GM12878 (cell line): ENCODE results near the gene P2RX6. TPM values are rescaled to one million over a fixed set of nuclear protein-coding genes. Genes with fewer than 3 reads are reported as not detected.

Source experiments
- ATAC-seq: fragments of 200-7000 bp; cut with Tn5 transposase; 3 replicates; pipeline ENCODE4 v1.9.1; 2020; ENCODE audit warnings: mild to moderate bottlenecking, moderate library complexity
- BruUV-seq: library from RNA; stranded (reverse); fragments of 400-500 nt; replicated peaks from 2 replicates; lab custom pipeline; 2021; lab: Mats Ljungman, UMichigan
- CTCF ChIA-PET: fragments of 300-600 bp; sonication (Branson Sonifier 250); formaldehyde crosslinking; extraction: SDS; loops from one replicate; lab custom pipeline; 2021; ENCODE audit warnings: inconsistent platforms; lab: Yijun Ruan, JAX
- POLR2A ChIA-PET: fragments of 350-600 bp; formaldehyde crosslinking; extraction: SDS; loops from one replicate; lab custom pipeline; 2021; ENCODE audit warnings: inconsistent platforms; lab: Charles Lee
- RAD21 ChIA-PET: fragments of 300-600 bp; sonication (Branson Sonifier 250); formaldehyde crosslinking; loops from one replicate; lab custom pipeline; 2023; ENCODE audit warnings: antibody characterized with exemption; ENCODE audit not compliant: unreplicated experiment; lab: Charles Lee
- SMC1A ChIA-PET: fragments of 300-600 bp; sonication (Branson Sonifier 250); formaldehyde crosslinking; loops from one replicate; lab custom pipeline; 2023; ENCODE audit not compliant: unreplicated experiment, uncharacterized antibody; lab: Charles Lee
- DNase-seq: peaks from one replicate; pipeline ENCODE4 v3.0.0-alpha.2; 2011; ENCODE audit warnings: low read depth, low spot score
- FAIRE-seq: peaks from 3 replicates; lab custom pipeline; 2011; peaks lifted over from hg19 to GRCh38; lab: Jason Lieb, UNC
- H2AFZ ChIP-seq: 2 replicates; pipeline ENCODE4 v1.6.0; 2011; ENCODE audit warnings: low read depth, low read length, control low read depth; ENCODE audit not compliant: control insufficient read depth
- H3K27ac ChIP-seq: 2 replicates; pipeline ENCODE4 v1.5.1; 2011; ENCODE audit warnings: control low read depth; ENCODE audit not compliant: control insufficient read depth, insufficient read depth
- H3K27me3 ChIP-seq, 2 experiments: replicated peaks in 1 of 2; 2 replicates each; pipeline versions ENCODE4 v1.6.0 to v1.6.1; 2011; ENCODE audit warnings: low read length in 1 of 2; ENCODE audit not compliant: control insufficient read depth in 2 of 2, insufficient read depth in 2 of 2
- H3K36me3 ChIP-seq, 2 experiments: 2 replicates each; pipeline ENCODE4 v1.5.1; 2011; ENCODE audit warnings: low read length in 1 of 2; ENCODE audit not compliant: control insufficient read depth in 2 of 2, insufficient read depth in 2 of 2
- H3K4me1 ChIP-seq: 2 replicates; pipeline ENCODE4 v1.6.1; 2011; ENCODE audit warnings: mild to moderate bottlenecking, low read length, moderate library complexity, mixed read lengths; ENCODE audit not compliant: control insufficient read depth, insufficient read depth
- H3K4me2 ChIP-seq: 2 replicates; pipeline ENCODE4 v1.6.0; 2011; ENCODE audit warnings: control low read depth; ENCODE audit not compliant: control insufficient read depth, insufficient read depth
- H3K4me3 ChIP-seq: fragments of 200-600 bp; sonication (generic); 2 replicates; pipeline ENCODE4 v1.5.1; 2016
- H3K79me2 ChIP-seq: 2 replicates; pipeline ENCODE4 v1.6.0; 2011; ENCODE audit warnings: low read length; ENCODE audit not compliant: control insufficient read depth, insufficient read depth
- H3K9ac ChIP-seq: 2 replicates; pipeline ENCODE4 v1.8.0; 2011; ENCODE audit warnings: low read length, control low read depth, mixed read lengths; ENCODE audit not compliant: control insufficient read depth, insufficient read depth
- H3K9me3 ChIP-seq: replicated peaks from 3 replicates; pipeline ENCODE4 v1.5.1; 2011; ENCODE audit warnings: mild to moderate bottlenecking, low read length; ENCODE audit not compliant: control insufficient read depth, insufficient read depth
- H4K20me1 ChIP-seq: 2 replicates; pipeline ENCODE4 v1.6.0; 2011; ENCODE audit not compliant: control insufficient read depth, insufficient read depth
- ATF7 ChIP-seq: fragments of 450-650 bp; IDR thresholded peaks from 2 replicates; pipeline ENCODE4 v1.6.1; 2016; ENCODE audit warnings: low read depth, mild to moderate bottlenecking
- BHLHE40 ChIP-seq, 2 experiments: fragments of 450-650 bp in 1 of 2; IDR thresholded peaks; 2 replicates each; pipeline ENCODE4 v1.6.1; 2011 to 2017; ENCODE audit warnings: low read depth in 2 of 2, borderline replicate concordance in 1 of 2, improper control_type of control experiment in 1 of 2, low read length in 1 of 2, mild to moderate bottlenecking in 1 of 2
- CBFB ChIP-seq: IDR thresholded peaks from 2 replicates; pipeline ENCODE4 v1.6.1; 2016; ENCODE audit warnings: antibody characterized with exemption, low read depth
- ETV6 ChIP-seq, 2 experiments: fragments of 450-650 bp in 1 of 2; IDR thresholded peaks in 1 of 2; conservative IDR thresholded peaks in 1 of 2; 2 replicates each; pipeline ENCODE4 v1.6.1; 2014; ENCODE audit warnings: antibody characterized with exemption in 1 of 2, borderline replicate concordance in 1 of 2, low read depth in 1 of 2, mild to moderate bottlenecking in 1 of 2, moderate library complexity in 1 of 2
- IRF3 ChIP-seq: fragments of 450-650 bp; IDR thresholded peaks from 2 replicates; pipeline ENCODE4 v1.6.1; 2014; ENCODE audit warnings: mild to moderate bottlenecking
- JUND ChIP-seq: IDR thresholded peaks from 2 replicates; pipeline ENCODE4 v1.6.1; 2012; ENCODE audit warnings: low read depth, mild to moderate bottlenecking, low read length, improper control_type of control experiment, moderate library complexity
- RAD21 ChIP-seq: IDR thresholded peaks from 2 replicates; pipeline ENCODE4 v1.6.1; 2011; ENCODE audit warnings: mild to moderate bottlenecking, low read depth, low read length, moderate library complexity; ENCODE audit not compliant: insufficient read depth
- SMARCA5 ChIP-seq: fragments of 450-650 bp; IDR thresholded peaks from 2 replicates; pipeline ENCODE4 v1.6.1; 2017; ENCODE audit warnings: mild to moderate bottlenecking
- ZBED1 ChIP-seq: IDR thresholded peaks from 2 replicates; pipeline ENCODE4 v1.6.1; 2016; ENCODE audit warnings: borderline replicate concordance
- ZBTB4 ChIP-seq: fragments of 450-650 bp; formaldehyde crosslinking; IDR thresholded peaks from 2 replicates; pipeline ENCODE4 v1.4.0; 2022; ENCODE audit warnings: mild to moderate bottlenecking, moderate library complexity
- ZNF592 ChIP-seq: fragments of 450-650 bp; IDR thresholded peaks from 2 replicates; pipeline ENCODE4 v1.6.1; 2017; ENCODE audit warnings: mild to moderate bottlenecking, moderate library complexity
- WGBS: methylation state at CpG from one replicate; pipeline ENCODE4 v1.1.6; 2016; ENCODE audit warnings: low lambda C conversion rate; ENCODE audit not compliant: insufficient replicate concordance, insufficient coverage; ENCODE audit errors: missing lambda C conversion rate; 5-methylcytosine and 5-hydroxymethylcytosine counted together
- in situ Hi-C: fragments of 300-500 bp; cut with MboI; formaldehyde crosslinking; loops from 9 replicates; pipeline ENCODE4 v1.14.3; 2018; ENCODE audit warnings: mixed read lengths
- intact Hi-C: fragments of 100-400 bp; cut with micrococcal nuclease; formaldehyde crosslinking; loops from one replicate; pipeline ENCODE4 v1.14.2; 2022; ENCODE audit not compliant: unreplicated experiment
- polyA plus RNA-seq, 11 experiments: library from polyadenylated mRNA; depleted of rRNA in 4 of 11; unstranded in 6 of 11; stranded (reverse) in 5 of 11; fragments of >200 nt; fragmentation: Nextera tagmentation in 4 of 11; fragmentation: Illumina TruSeq in 1 of 11; extraction: Ambion mirVana in 4 of 11; extraction: Trizol in 1 of 11; gene quantifications; 1 replicate in 1 of 11; 2 replicates in 10 of 11; pipeline versions ENCODE4 v1.2.1 to v1.2.3, GENCODE V29; 2011 to 2016; ENCODE audit warnings: inconsistent platforms in 2 of 11, missing spikeins in 2 of 11, low read depth in 1 of 11
- total RNA-seq, 4 experiments: library from RNA; depleted of rRNA in 3 of 4; stranded (reverse); fragments of >200 nt in 3 of 4; fragmentation: Illumina TruSeq in 1 of 4; extraction: Trizol in 1 of 4; gene quantifications; 2 replicates each; pipeline versions ENCODE4 v1.2.1 to v1.2.3, GENCODE V29; 2013 to 2021

The P2RX6 gene
- total and polyA plus RNA-seq, 10 of the 15 experiments (the other 5 are each of a cell fraction or from before 2014, with no cell fraction given), result 0.03 to 0.21 (median 0.07) TPM; not detected in 5

GRCh38 chr22:21020802-21021429 lies 6.0 kb downstream of the P2RX6 start (continued):
- no peak for TF ChIP-seq ZNF592

- ChIA-PET SMC1A (no interaction called here), RAD21 (no interaction called here), POLR2A (no interaction called here), CTCF (no interaction called here)
- DNase-seq, result no peak
- in situ Hi-C loops, result no loop called here
- Histone ChIP-seq H3K79me2 (no peaks in the 10 kb centered on the region), H3K36me3 (no peaks in the 10 kb centered on the region), H3K27ac (no peak overlapping the region), H3K4me3 (no peak overlapping the region), H2AFZ (no peak overlapping the region), H3K9me3 (no peaks in the 10 kb centered on the region), H4K20me1 (no peaks in the 10 kb centered on the region), H3K27me3 (no peaks in the 10 kb centered on the region), H3K4me2 (no peak overlapping the region), H3K4me1 (peaks cover 7% of the 10 kb centered on the region), H3K9ac (no peak overlapping the region)
- BruUV-seq, result no TSS peak
- FAIRE-seq, result no peak
- WGBS, result 44% methylated on average over 10 of the region's 10 CpGs
- intact Hi-C loops, result no loop called here
- no peak for TF ChIP-seq IRF3
- no peak for TF ChIP-seq RAD21
- TF ChIP-seq ZBTB4 (CRISPR knock-in tag), result no peak
- no peak for TF ChIP-seq ZBED1
- no peak for TF ChIP-seq SMARCA5
- no peak for TF ChIP-seq ETV6 (conservative IDR thresholded peaks at IDR 0.05 in 1 of 2, IDR thresholded peaks at IDR 0.05 in 1 of 2; ENCODE audit: borderline replicate concordance in 1 of 2, low read depth in 1 of 2)
- TF ChIP-seq JUND, result no peak
- no peak for TF ChIP-seq BHLHE40 (IDR thresholded peaks at IDR 0.05; ENCODE audit: borderline replicate concordance in 1 of 2, low read depth in 2 of 2, low read length in 1 of 2)
- no peak for TF ChIP-seq CBFB
- TF ChIP-seq ATF7, result no peak
- no peak for ATAC-seq
These were observed 7.5 kb downstream of the P2RX6 start for GRCh38 chr22:21022507-21022906.
